Measurements from ENCODE around the gene PRKN. TPM values are rescaled to one million over a fixed set of nuclear protein-coding genes. Genes with fewer than 3 reads are reported as not detected.

Gene PRKN
- total RNA-seq, 2 donors from 2014 or later, result 6.7 to 8.2 TPM

GRCh38 chr6:162591517-162591916 is 136.0 kb downstream of the PRKN start:
- TF ChIP-seq, protein P1, sequence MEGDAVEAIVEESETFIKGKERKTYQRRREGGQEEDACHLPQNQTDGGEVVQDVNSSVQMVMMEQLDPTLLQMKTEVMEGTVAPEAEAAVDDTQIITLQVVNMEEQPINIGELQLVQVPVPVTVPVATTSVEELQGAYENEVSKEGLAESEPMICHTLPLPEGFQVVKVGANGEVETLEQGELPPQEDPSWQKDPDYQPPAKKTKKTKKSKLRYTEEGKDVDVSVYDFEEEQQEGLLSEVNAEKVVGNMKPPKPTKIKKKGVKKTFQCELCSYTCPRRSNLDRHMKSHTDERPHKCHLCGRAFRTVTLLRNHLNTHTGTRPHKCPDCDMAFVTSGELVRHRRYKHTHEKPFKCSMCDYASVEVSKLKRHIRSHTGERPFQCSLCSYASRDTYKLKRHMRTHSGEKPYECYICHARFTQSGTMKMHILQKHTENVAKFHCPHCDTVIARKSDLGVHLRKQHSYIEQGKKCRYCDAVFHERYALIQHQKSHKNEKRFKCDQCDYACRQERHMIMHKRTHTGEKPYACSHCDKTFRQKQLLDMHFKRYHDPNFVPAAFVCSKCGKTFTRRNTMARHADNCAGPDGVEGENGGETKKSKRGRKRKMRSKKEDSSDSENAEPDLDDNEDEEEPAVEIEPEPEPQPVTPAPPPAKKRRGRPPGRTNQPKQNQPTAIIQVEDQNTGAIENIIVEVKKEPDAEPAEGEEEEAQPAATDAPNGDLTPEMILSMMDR (IDR thresholded peaks at IDR 0.05), result no peak
- no peak for TF ChIP-seq POLR2A (IDR thresholded peaks at IDR 0.05)
- DNase-seq (no peak), ATAC-seq (no peak)
- H3K4me3 ChIP-seq, result no peak overlapping the region
- no peaks in the 10 kb centered on the region for H3K36me3 ChIP-seq (replicated peaks in 1 of 2; ENCODE audit: insufficient read depth in 1 of 2, low read depth in 2 of 2)
- no peaks in the 10 kb centered on the region for H3K27me3 ChIP-seq
- intact Hi-C loops (cut with DNase I), result no loop called here
- no peak overlapping the region for H3K27ac ChIP-seq
- no peaks in the 10 kb centered on the region for H3K4me1 ChIP-seq
- H3K9me3 ChIP-seq, result no peaks in the 10 kb centered on the region

DNA sequence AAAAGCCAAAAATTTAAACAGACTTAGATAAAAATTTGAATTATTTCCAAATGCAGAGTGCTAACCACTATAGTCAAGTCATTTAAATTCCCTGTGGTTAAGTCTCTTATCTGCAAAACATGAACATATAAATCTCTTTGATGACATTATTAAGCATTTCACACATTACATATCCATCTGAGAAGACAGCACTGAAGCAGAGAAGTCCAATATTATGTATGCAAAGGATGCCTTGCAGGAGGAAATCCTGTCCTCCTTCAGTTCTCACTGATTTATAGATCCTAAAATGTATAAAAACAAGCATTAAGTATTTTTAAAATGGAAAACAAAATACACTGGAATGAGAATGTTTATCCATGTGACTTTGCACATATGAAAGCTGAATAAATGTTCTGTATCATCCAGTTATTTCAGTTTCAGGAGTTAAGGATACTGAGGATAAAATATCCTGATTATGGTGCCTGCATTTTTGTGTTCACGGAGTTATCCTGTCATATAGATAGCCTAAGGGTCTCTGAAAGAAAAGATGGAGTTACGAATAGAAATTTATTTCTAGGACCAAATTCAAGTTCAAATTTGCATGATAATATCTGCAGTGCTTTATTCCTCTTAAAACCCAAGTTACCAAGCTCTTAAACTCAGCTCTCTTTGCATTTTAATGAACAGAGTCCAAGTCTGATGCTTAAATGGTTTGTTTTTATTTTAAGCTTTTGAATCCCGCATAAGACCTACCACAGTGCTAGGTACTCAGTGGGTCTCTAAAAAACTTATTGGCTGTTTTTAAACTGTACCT is 145.4 kb downstream of the PRKN start:
- Histone ChIP-seq H3K27ac (no peak overlapping the region), H3K36me3 (replicated peaks in 1 of 2; ENCODE audit: insufficient read depth in 1 of 2, low read depth in 2 of 2) (no peaks in the 10 kb centered on the region), H3K4me1 (no peaks in the 10 kb centered on the region), H3K4me3 (no peak overlapping the region), H3K27me3 (no peaks in the 10 kb centered on the region), H3K9me3 (no peaks in the 10 kb centered on the region)
- ATAC-seq (no peak), DNase-seq (no peak)
- intact Hi-C loops (cut with DNase I), result no loop called here
- TF ChIP-seq, protein P1 (IDR thresholded peaks at IDR 0.05), result no peak
- TF ChIP-seq POLR2A (IDR thresholded peaks at IDR 0.05), result no peak
- 86 to 91% methylated on average over 3 of the region's 3 CpGs for WGBS, 2 donors

DNA sequence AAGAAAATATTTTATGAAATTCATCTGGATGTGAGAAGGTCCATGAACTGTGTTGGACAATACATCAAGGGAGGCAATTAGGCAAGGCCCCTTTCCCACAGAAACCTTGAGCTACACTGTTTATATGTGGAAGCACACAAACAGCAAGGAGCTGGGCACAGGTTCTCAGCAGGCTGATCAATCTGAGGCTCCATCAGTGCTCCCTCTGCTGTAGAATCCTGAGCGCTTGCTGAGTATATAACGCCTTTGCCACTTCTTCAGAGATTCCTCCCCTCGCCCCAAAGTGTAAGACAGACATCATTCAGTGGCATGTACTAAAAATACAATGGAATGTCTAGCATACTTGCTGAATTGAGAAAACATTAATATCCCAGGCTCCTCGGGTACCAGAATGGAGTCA is 146.9 kb downstream of the PRKN start:
- TF ChIP-seq, protein P1 (IDR thresholded peaks at IDR 0.05), result no peak
- TF ChIP-seq POLR2A (IDR thresholded peaks at IDR 0.05), result no peak
- no peak for DNase-seq
- WGBS, 2 donors, result 82 to 94% methylated on average over 4 of the region's 4 CpGs
- Histone ChIP-seq H3K9me3 (no peaks in the 10 kb centered on the region), H3K4me3 (no peak overlapping the region), H3K27me3 (no peaks in the 10 kb centered on the region), H3K4me1 (no peaks in the 10 kb centered on the region), H3K27ac (no peak overlapping the region), H3K36me3 (replicated peaks in 1 of 2; ENCODE audit: insufficient read depth in 1 of 2, low read depth in 2 of 2) (no peaks in the 10 kb centered on the region)
- no peak for ATAC-seq
- intact Hi-C loops (cut with DNase I), result no loop called here

GRCh38 chr6:162576016-162576415 is 151.6 kb downstream of the PRKN start:
- Histone ChIP-seq H3K4me1 (no peaks in the 10 kb centered on the region), H3K36me3 (replicated peaks in 1 of 2; ENCODE audit: insufficient read depth in 1 of 2, low read depth in 2 of 2) (no peaks in the 10 kb centered on the region), H3K27ac (no peak overlapping the region), H3K27me3 (no peaks in the 10 kb centered on the region), H3K4me3 (no peak overlapping the region), H3K9me3 (no peaks in the 10 kb centered on the region)
- WGBS, 2 donors, result 98 to 99% methylated on average over 2 of the region's 2 CpGs
- intact Hi-C loops (cut with DNase I), result no loop called here
- TF ChIP-seq, protein P1 (IDR thresholded peaks at IDR 0.05), result no peak
- TF ChIP-seq POLR2A (IDR thresholded peaks at IDR 0.05), result no peak
- no peak for ATAC-seq
- DNase-seq, result no peak

- H3K4me3 ChIP-seq, result no peak overlapping the region
- no peaks in the 10 kb centered on the region for H3K4me1 ChIP-seq
- H3K9me3 ChIP-seq, result peaks cover 0 to 5% (median 0%) of the 10 kb centered on the region in 3 donors
- H3K27ac ChIP-seq, result no peak overlapping the region
- 41 to 44% methylated on average over 3 of the region's 3 CpGs for WGBS, 2 donors
- no peak for ATAC-seq
- no peak for DNase-seq
- H3K36me3 ChIP-seq (replicated peaks in 1 of 2; ENCODE audit: insufficient read depth in 1 of 2, low read depth in 2 of 2), result no peaks in the 10 kb centered on the region
- TF ChIP-seq, protein P1 (IDR thresholded peaks at IDR 0.05), result no peak
- TF ChIP-seq POLR2A (IDR thresholded peaks at IDR 0.05), result no peak
- no peaks in the 10 kb centered on the region for H3K27me3 ChIP-seq
- intact Hi-C loops (cut with DNase I), result no loop called here
Observed at GRCh38 chr6:162572240-162572639, 155.3 kb downstream of the PRKN start.
